GM10847 (cell line): ENCODE results near the gene SYNDIG1.

Source experiments
- POLR2A ChIP-seq: IDR thresholded peaks from 2 replicates; pipeline ENCODE4 v1.6.1; 2011; ENCODE audit not compliant: insufficient read length; ENCODE audit errors: extremely low read depth

SYNDIG1 gene

DNA sequence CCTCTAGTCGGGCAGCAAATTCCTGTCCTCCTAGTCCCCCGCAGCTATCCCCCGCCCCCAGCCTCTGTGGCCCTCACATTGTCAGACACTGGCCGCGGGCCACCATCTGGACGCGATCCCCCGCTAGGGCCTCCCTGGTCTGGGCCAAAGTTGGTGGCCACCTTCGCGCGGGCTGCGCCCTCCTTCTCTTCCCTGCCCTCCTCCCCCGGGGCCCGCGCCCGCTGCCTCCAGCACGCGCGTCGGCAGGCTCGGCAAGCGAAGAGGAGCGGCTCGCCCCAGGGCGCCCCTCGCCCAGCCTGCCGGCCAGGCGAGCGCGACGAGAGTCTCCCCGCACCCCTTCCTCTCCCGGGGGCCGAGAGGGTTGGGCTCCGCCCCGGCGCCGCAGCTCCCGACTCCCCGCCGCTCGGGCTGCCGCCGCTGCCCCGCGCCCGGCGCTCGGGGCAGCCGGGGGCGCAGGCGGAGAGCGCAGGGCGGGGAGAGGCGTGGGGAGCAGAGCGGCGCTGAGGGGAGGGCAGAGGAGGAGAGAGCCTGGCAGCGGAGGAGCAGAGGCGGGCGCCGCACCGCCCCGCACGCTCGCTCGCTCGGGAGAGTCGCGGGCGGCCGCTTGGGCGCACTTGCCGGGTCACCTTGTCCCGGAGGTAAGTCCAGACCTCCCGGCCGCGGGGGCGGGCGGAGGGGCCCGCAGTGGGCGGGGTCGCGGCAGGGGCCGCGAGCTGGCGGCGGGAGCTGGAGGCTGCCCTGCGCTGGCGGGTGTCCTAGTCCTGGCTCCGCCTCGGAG, at the start of gene SYNDIG1:
SYNDIG1 (plus strand) TSS at position 514 of the 778 bp plus-strand sequence. CDS start 73,469 bp downstream, outside the sequence.
- TF ChIP-seq POLR2A = no peak

DNA sequence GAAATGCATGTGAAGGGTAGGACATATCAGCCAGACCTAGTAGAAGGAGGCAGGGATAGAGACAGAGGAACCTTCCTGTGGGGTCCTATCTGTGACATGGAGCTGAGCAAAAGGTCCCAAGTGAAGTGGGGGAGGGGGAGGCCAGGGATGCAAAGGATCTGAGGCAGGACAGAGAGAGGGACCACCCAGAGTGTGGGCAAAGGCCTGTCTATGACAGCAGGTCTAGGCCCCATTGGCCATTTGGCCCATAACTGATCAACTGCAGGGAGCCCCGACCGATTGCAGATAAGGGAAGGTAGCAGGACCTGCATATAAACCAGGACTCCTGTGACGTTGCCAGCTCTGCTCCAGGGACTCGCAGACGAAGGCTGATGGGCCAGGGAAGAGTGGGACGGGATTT, 49.6 kb upstream of the SYNDIG1 start:
- TF ChIP-seq POLR2A = no peak

DNA sequence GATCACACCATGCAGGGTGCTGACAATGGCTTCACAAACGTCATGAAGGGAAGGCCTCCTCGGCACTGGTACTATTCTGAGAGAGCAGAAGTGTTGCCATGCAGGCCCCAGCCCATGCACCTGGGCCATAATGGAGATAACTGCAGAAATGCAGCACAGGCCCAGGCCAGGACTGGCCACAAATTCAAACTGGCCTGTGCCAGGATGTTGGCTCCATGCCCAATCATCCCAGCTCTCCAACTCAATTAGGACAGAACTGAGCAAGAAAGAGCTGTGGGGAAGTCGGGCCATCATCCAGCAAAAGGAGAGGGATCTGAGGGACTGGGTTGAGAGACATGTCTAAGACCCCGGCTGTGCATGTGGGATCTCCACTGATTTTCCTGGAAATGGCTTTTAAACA, 48.9 kb upstream of the SYNDIG1 start:
- TF ChIP-seq POLR2A = no peak

DNA sequence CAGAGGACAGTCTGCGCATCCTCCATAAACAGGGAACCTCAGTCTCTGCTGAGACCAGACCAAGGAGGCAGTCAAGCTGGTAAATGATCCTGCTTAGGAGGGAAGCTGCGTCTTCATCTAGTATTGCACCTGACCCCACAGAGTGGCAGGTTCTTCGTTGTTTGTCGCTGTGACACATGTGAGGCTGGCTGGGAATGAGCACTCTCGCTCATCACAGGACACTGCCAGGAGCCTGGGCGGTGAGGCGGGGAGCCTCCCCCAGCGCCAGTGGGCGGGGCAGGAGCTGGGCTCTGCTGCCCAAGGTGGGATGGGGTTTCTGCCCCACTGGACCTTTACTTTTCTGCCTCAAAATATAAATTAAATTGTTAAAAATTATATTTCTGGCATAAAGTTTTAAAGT, 48.4 kb upstream of the SYNDIG1 start:
- no peak for TF ChIP-seq POLR2A

DNA sequence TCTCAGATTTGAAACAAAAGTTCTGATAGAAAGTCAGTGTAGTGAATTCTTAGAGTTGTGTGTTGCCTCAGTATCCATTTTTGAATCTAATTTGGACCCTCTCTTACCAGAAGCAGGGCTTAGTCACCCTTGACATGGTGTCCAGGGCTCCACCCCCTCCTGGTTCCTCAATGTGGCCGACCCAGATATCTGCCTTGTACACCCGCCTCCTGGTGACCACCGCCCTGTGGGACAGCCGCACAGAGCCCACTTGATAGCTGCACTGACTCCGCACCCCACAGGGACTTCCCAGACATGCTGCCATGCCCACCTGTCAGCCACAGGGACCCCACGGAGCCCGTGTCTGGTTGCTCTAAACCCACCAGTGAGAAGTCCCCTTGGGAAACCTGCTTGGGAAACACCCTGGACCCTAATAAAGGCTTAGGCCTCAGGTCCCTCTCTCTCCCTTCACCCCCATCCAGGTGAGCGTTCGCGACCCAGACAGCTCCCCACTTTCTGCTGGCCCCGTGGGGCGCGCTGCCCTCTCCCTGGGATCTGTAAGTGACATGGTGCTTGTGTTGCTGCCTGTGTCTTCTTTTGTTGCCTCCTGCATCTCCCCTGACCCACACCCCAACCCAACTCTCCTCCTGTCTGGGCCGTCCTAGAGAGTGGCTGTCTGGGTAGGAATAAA, 47.2 kb upstream of the SYNDIG1 start:
- TF ChIP-seq POLR2A = no peak

DNA sequence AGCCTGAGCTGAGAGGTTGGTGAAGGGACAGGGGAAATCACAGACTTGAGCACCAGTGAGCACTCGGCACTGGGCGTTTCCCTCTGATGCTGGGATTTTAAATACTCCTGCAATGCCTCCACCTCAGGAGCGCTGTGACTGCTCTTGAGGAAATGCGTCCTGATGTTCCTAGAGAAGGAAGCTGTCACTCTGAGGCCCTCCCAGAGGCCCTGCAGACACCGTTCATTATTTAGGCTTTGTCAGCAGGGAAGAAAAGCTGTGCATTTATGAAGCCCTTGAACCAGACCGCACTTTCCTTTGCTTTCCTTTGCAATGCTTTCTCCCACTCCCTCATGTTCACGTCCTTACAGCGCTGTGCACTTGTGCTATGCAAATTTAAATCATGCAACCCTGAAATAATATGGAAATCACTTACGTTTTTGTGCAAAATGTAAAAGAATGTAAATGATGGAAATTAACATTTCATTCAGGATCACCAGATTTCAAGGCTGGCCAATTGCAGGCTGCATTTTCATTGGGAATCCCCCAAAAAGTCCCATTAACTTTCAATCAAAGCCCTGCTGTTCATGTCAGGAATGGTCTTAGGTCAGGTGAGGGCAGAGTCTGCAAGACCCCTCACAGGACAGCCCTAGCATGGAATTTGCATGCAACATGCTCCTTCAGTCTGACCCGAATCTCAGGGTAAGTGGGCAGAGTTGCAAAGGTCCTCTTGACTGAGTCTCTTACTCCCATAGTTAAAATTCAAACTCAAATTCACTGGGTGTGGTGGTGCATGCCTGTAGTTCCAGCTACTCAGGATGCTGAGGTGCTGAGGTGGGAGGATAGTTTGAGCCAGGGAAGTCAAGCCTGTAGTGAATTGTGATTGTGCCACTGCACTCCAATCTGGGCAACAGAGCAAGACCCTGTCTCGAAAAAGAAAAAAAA, 45.8 kb upstream of the SYNDIG1 start:
- no peak for TF ChIP-seq POLR2A

DNA sequence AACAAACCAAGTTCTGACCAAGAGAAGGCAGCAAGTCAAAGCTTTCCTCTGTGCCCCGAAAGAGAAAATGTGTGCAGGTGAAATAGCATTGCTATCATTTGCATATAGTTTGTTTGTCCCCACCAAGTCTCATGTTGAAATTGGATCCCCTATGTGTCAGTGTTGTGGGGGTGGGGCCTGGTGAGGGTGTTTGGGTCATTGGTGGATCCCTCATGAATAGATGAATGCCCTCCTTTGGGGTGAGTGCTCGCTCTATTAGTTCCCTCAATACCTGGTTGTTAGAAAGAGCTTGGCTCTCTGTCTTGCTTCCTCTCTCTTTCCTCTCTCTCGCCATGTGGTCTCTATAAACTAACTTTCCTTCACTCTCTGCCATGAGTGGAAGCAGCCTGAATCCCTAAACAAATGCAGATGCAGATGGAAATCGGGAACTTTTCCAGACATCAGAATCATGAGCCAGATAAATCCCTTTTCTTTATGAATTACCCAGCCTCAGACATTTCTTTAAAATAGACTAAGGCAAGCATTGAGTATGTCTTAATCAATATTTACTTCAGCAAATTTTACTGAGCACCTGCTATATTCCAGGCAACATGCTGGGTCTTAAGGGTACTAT, 43.8 kb upstream of the SYNDIG1 start:
- TF ChIP-seq POLR2A = no peak

DNA sequence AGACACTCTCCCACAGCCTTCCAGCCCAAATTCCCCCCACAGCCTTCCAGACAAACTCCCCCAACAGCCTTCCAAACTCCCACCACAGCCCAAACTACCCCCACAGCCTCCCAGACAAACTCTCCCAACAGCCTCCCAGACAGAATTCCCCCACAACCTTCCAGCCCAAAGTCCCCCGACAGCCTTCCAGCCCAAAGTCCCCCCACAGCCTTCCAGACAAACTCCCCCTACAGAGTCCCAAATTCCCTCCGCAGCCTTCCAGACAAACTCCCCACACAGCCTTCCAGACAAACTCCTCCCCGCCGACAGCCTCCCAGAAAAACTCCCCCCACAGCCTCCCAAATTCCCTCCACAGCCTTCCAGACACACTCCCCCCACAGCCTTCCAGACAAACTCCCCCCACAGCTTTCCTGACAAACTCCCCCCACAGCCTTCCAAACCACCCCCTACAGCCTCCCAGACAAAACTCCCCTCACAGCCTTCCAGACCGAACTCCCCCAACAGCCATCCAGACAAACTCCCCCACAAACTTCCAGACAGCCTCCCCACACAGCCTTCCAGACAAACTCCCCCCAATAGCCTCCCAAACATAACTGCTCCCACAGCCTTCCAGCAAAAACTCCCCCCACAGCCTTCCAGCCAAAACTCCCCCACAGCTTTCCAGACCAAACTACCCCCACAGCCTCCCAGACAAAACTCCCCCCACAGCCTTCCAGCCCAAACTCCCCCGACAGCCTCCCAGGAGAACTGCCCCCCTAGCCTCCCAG, 38.0 kb upstream of the SYNDIG1 start:
- TF ChIP-seq POLR2A = no peak

DNA sequence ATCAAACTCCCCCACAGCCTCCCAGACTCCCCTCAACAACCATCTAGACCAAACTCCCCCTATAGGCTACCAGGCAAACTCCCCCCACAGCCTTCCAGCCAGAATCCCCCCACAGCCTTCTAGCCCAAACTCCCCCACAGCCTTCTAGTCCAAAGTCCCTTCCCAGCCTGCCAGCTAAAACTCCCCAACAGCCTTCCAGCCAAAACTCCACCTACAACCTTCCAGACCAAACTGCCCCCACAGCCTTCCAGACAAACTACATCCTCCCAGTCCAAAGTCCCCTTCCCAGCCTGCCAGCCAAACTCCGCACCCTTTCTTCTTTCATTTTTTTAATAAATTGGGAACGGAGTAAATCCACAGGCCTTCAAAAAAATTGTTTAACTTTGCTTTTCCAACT, 37.4 kb upstream of the SYNDIG1 start:
- no peak for TF ChIP-seq POLR2A

DNA sequence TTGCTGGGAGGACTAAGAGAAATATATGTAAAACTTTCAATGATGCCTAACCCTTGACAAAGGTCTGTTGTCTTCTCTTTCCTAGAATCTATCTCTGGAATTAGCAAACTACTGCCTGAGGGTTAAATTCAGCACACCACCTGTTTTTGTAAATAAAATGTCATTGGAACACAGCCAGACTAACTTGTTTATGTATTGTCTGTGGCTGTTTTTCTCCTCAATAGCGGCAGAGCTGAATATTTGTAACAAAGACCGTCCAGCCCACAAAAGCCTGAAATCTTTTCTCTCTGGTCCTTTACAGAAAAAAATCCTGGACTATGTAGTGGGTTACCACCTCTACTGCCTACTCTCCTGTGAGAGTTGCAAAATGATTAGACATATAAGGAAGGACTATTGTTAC, 33.3 kb upstream of the SYNDIG1 start:
- no peak for TF ChIP-seq POLR2A

DNA sequence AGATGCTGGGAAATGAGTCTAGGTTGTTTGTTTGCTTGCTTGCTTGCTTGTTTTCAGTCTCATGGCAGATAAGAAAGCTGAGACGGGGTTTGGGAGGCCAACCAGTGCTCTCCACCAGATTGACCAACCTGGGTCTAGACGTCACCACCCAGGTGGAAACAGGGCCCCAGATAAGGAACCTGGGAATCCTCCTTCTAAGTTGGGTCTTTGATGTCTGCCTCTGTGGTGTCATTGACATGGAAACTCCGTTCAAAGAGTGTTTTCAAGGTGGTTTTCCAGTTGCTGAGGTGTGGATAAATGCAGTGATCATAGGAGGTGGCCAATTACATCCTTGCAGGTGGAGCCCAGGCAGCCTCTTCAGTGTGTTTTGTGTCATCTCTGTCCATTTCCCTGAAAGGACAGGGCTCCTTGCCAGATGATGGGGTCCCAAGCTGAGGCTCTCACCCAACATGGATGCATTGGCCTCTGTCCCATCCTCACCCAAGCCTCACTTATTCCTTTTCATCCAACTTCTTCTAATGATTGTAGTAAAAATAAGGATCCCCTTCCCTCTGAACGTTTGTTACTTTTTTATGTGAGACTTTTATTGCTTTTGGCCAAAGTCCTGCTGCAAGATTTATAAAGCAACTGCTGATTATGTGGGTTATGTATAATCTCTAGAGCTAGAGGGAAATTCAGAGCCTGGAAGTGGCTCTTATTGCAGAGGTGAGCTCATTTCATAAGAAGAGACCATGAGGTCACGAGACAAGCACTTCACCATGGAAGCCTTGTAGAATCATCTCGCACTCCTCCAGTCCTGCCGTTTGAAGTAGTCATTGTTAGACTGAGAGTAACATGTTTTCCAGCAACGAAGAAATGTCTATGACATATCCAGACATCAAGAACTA, 32.0 kb upstream of the SYNDIG1 start:
- TF ChIP-seq POLR2A = no peak

DNA sequence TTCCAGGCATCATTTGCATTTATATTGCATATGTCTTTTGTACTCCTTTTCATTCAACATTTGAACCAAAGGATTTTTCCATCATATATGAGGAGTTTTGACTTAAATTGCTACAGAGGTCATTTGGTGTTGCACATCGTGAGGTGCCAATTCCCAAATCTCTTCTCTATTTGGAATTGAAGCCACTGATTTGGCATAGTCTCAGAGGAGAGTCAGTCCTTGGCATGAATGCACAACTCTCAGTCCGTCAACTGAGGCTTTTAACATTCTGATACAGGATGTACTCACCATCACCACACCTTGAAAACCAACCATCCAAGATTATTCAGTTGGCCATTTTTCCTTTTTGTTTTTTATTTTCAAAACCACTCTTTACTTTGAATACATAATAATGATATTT, 31.1 kb upstream of the SYNDIG1 start:
- TF ChIP-seq POLR2A = no peak

DNA sequence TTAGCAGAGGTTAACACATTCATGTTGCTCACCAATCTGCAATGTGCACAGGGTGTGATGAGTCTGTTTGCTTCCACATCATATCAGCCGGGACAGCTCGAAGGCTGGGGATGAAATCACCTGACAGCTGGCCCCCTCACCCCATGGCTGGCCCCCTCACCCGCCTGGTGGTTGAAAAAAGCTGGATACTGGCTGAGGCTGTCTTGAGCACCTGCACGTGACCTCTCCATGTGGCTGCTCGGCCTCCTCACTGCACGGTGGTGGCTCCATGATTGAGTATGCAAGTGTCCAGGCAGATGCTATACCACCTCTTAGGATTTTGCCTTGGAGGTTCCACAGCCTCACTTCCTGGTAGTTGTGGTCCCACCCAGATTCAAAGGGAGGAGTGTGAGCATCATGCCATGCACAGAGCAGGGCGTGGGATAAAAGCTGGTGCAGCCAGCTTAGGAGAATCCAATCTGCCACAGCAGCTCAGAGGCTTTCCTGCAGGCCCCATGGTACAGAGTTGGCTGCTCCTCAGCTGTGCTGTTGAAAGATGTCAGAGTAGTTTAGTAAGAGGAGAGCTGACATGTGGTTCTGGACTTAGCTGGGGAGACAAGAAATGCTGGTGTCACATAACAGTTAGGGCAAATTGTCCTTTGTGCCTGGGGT, 29.6 kb upstream of the SYNDIG1 start:
- no peak for TF ChIP-seq POLR2A
